Erythroblast (primary cell): ENCODE data around the gene ASH1L.

ENCODE experiments used
- GATA1 ChIP-seq: IDR thresholded peaks from 2 replicates; pipeline ENCODE4 v1.6.1; 2011; ENCODE audit warnings: low read depth, mild to moderate bottlenecking, control low read depth, low read length, moderate library complexity
- POLR2A ChIP-seq: IDR thresholded peaks from 2 replicates; pipeline ENCODE4 v1.6.1; 2011; ENCODE audit warnings: mild to moderate bottlenecking, low read length

DNA sequence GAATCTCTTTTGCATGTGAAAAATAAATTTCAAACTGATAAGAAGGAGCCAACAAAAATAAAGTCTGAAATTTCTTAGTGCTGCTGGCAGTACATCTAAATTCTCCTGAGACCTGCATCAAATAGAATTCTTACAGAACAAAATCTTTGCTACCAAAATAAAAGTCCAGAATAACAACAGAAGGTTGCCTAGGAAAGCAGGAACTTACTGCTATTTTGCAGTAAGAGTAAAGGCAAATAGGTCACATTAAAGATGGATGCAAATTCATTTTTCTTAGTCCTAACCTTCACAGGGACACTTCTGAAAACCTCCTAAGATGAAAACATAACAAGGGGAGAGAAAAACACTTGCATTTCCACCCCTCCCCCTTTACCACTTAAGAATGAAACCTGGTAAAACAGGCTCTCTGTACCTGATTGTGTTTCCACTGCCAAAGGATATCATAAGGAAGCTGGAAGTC is 182.9 kb downstream of the ASH1L start:
- TF ChIP-seq POLR2A (no peak), GATA1 (no peak)
